Small intestine (tissue), 7 donors: ENCODE data around the gene AFF3. TPM values are rescaled to one million over a fixed set of nuclear protein-coding genes. Genes with fewer than 3 reads are reported as not detected.
A peak's percentile ranks its signal among the peaks of the same experiment; 100 is the strongest.

Experiments
- DNase-seq, 2 donors: peaks; one replicate each; pipeline versions ENCODE4 v3.0.0 to v3.0.0-alpha.2; 2013
- FAIRE-seq: peaks from 2 replicates; lab custom pipeline; 2012; peaks lifted over from hg19 to GRCh38; lab: Jason Lieb, UNC
- H3K27ac ChIP-seq, 3 donors: one replicate each; pipeline ENCODE4 v1.5.1; 2013; ENCODE audit warnings: low read length in 2 of 3, mild to moderate bottlenecking in 2 of 3, control low read depth in 1 of 3, inconsistent platforms in 1 of 3, low read depth in 1 of 3, moderate library complexity in 1 of 3
- H3K27me3 ChIP-seq, 3 donors: one replicate each; pipeline ENCODE4 v1.6.1; 2013; ENCODE audit warnings: low read length in 3 of 3, inconsistent platforms in 1 of 3; ENCODE audit not compliant: control insufficient read depth in 3 of 3, insufficient read depth in 3 of 3
- H3K36me3 ChIP-seq, 3 donors: one replicate each; pipeline ENCODE4 v1.6.1; 2013; ENCODE audit warnings: low read length in 3 of 3, inconsistent platforms in 1 of 3, low read depth in 1 of 3, mild to moderate bottlenecking in 1 of 3, moderate library complexity in 1 of 3; ENCODE audit not compliant: control insufficient read depth in 3 of 3, insufficient read depth in 2 of 3
- H3K4me1 ChIP-seq, 3 donors: one replicate each; pipeline ENCODE4 v1.6.1; 2013; ENCODE audit warnings: low read length in 2 of 3, inconsistent platforms in 1 of 3, low read depth in 1 of 3, mild to moderate bottlenecking in 1 of 3, moderate library complexity in 1 of 3; ENCODE audit not compliant: control insufficient read depth in 3 of 3, insufficient read depth in 2 of 3
- H3K4me3 ChIP-seq, 3 donors: one replicate each; pipeline ENCODE4 v1.5.1; 2013; ENCODE audit warnings: low read length in 3 of 3, control low read depth in 1 of 3, inconsistent platforms in 1 of 3, low read depth in 1 of 3, mild to moderate bottlenecking in 1 of 3, moderate library complexity in 1 of 3
- H3K9me3 ChIP-seq, 2 donors: one replicate each; pipeline ENCODE4 v1.6.1; 2013; ENCODE audit warnings: low read depth in 1 of 2, low read length in 1 of 2; ENCODE audit not compliant: control insufficient read depth in 2 of 2, insufficient read depth in 1 of 2
- WGBS, 3 donors: extraction: QIAGEN DNeasy Blood & Tissue Kit; methylation state at CpG; one replicate each; pipeline ENCODE4 v1.1.7; 2013; 5-methylcytosine and 5-hydroxymethylcytosine counted together
- polyA plus RNA-seq, 4 donors: library from polyadenylated mRNA; stranded (reverse) in 3 of 4; unstranded in 1 of 4; fragments of 200-250 nt in 3 of 4; fragments of 120-200 nt in 1 of 4; gene quantifications; one replicate each; pipeline versions ENCODE4 v1.2.1 to v1.2.3, GENCODE V29; 2013
- donor health status: healthy with polysubstance abuse.
- donor health status: control.
- donor health status: control.
- donor health status: Bipolar disorder and iron deficiency.
- donor health status: healthy.

The AFF3 gene
- polyA plus RNA-seq, 4 donors, result 0.27 to 3.2 (median 0.92) TPM; not detected in 1

- FAIRE-seq (no peak), DNase-seq (no peak)
- Histone ChIP-seq H3K4me1 (peaks cover 0 to 2% (median 0%) of the 10 kb centered on the region in 3 donors), H3K27ac (no peak overlapping the region), H3K4me3 (no peak overlapping the region), H3K27me3 (no peaks in the 10 kb centered on the region), H3K36me3 (peaks cover 0 to 7% (median 0%) of the 10 kb centered on the region in 3 donors), H3K9me3 (no peaks in the 10 kb centered on the region)
- 62 to 83% (median 81%) methylated on average over 5 of the region's 5 CpGs for WGBS, 3 donors
Measured at GRCh38 chr2:100011272-100011731, 131.1 kb downstream of the AFF3 start.

GRCh38 chr2:100010606-100011005 lies 131.8 kb downstream of the AFF3 start:
- WGBS, 3 donors, result 87 to 92% (median 89%) methylated on average over 5 of the region's 5 CpGs
- no peak overlapping the region for H3K4me3 ChIP-seq
- DNase-seq, result no peak
- no peak overlapping the region for H3K27ac ChIP-seq
- no peaks in the 10 kb centered on the region for H3K27me3 ChIP-seq
- no peak for FAIRE-seq
- peaks cover 0 to 2% (median 0%) of the 10 kb centered on the region in 3 donors for H3K4me1 ChIP-seq
- H3K9me3 ChIP-seq, result no peaks in the 10 kb centered on the region
- peaks cover 0 to 7% (median 0%) of the 10 kb centered on the region in 3 donors for H3K36me3 ChIP-seq

GRCh38 chr2:100009743-100010142 lies 132.6 kb downstream of the AFF3 start:
- Histone ChIP-seq H3K36me3 (peaks cover 0 to 7% (median 0%) of the 10 kb centered on the region in 3 donors), H3K9me3 (no peaks in the 10 kb centered on the region), H3K4me3 (no peak overlapping the region), H3K27me3 (no peaks in the 10 kb centered on the region), H3K4me1 (peaks cover 0 to 2% (median 0%) of the 10 kb centered on the region in 3 donors), H3K27ac (no peak overlapping the region)
- 70 to 85% (median 75%) methylated on average over 6 of the region's 6 CpGs for WGBS, 3 donors
- FAIRE-seq, result no peak
- DNase-seq, result no peak

- 36 to 42% (median 41%) methylated on average over 2 of the region's 2 CpGs for WGBS, 3 donors
- Histone ChIP-seq H3K27ac (no peak overlapping the region), H3K27me3 (no peaks in the 10 kb centered on the region), H3K36me3 (peaks cover 0 to 7% (median 0%) of the 10 kb centered on the region in 3 donors), H3K9me3 (no peaks in the 10 kb centered on the region), H3K4me1 (peaks cover 0 to 2% (median 0%) of the 10 kb centered on the region in 3 donors), H3K4me3 (no peak overlapping the region)
- peak in 1 of 2 donors; percentile 28 for DNase-seq
- no peak for FAIRE-seq
Measured at GRCh38 chr2:100008956-100009355, 133.4 kb downstream of the AFF3 start.

GRCh38 chr2:100006516-100006915 lies 135.9 kb downstream of the AFF3 start:
- H3K9me3 ChIP-seq, result no peaks in the 10 kb centered on the region
- DNase-seq (no peak), FAIRE-seq (no peak)
- no peak overlapping the region for H3K4me3 ChIP-seq
- H3K36me3 ChIP-seq, result peaks cover 0 to 7% (median 0%) of the 10 kb centered on the region in 3 donors
- 91 to 93% (median 92%) methylated on average over 12 of the region's 12 CpGs for WGBS, 3 donors
- no peaks in the 10 kb centered on the region for H3K27me3 ChIP-seq
- no peaks in the 10 kb centered on the region for H3K4me1 ChIP-seq
- no peak overlapping the region for H3K27ac ChIP-seq

- H3K4me1 ChIP-seq, result no peaks in the 10 kb centered on the region
- H3K27me3 ChIP-seq, result no peaks in the 10 kb centered on the region
- H3K27ac ChIP-seq, result no peak overlapping the region
- 32 to 54% (median 45%) methylated on average over 2 of the region's 2 CpGs for WGBS, 3 donors
- DNase-seq (no peak), FAIRE-seq (no peak)
- no peak overlapping the region for H3K4me3 ChIP-seq
- peaks cover 0 to 7% (median 0%) of the 10 kb centered on the region in 3 donors for H3K36me3 ChIP-seq
- H3K9me3 ChIP-seq, result no peaks in the 10 kb centered on the region
Measured at GRCh38 chr2:100004959-100005387, 137.4 kb downstream of the AFF3 start.

GRCh38 chr2:100004348-100004884 lies 138.0 kb downstream of the AFF3 start:
- H3K36me3 ChIP-seq, result peaks cover 0 to 7% (median 0%) of the 10 kb centered on the region in 3 donors
- FAIRE-seq, result no peak

GRCh38 chr2:100002059-100002458 lies 140.3 kb downstream of the AFF3 start:
- Histone ChIP-seq H3K4me1 (no peaks in the 10 kb centered on the region), H3K4me3 (no peak overlapping the region), H3K36me3 (peaks cover 0 to 9% (median 0%) of the 10 kb centered on the region in 3 donors), H3K9me3 (no peaks in the 10 kb centered on the region), H3K27me3 (no peaks in the 10 kb centered on the region), H3K27ac (no peak overlapping the region)
- 84 to 90% (median 86%) methylated on average over 6 of the region's 6 CpGs for WGBS, 3 donors
- FAIRE-seq, result no peak
- DNase-seq, result no peak

More at GRCh38 chr2:100004348-100004884, 138.0 kb downstream of the AFF3 start:
- Histone ChIP-seq H3K9me3 (no peaks in the 10 kb centered on the region), H3K27me3 (no peaks in the 10 kb centered on the region), H3K27ac (no peak overlapping the region), H3K4me1 (no peaks in the 10 kb centered on the region), H3K4me3 (no peak overlapping the region)
- 40 to 78% (median 63%) methylated on average over 3 of the region's 3 CpGs for WGBS, 3 donors
- no peak for DNase-seq
